GM23248 (cell line): Measurements from ENCODE around the gene DYNC1LI1.

Experiments
- EZH2 ChIP-seq: fragments of 200-600 bp; sonication (generic); IDR thresholded peaks from 2 replicates; pipeline ENCODE4 v1.6.1; 2018; ENCODE audit warnings: antibody characterized with exemption, mild to moderate bottlenecking; ENCODE audit not compliant: insufficient read depth, poor library complexity, severe bottlenecking
- EZH2phosphoT487 ChIP-seq: fragments of 200-600 bp; sonication (generic); IDR thresholded peaks from 2 replicates; pipeline ENCODE4 v1.6.1; 2018; ENCODE audit warnings: antibody characterized with exemption, moderate library complexity, mild to moderate bottlenecking, low read depth; ENCODE audit not compliant: insufficient read depth

GRCh38 chr3:32586356-32586755 lies 15.7 kb upstream of the DYNC1LI1 start:
- TF ChIP-seq EZH2phosphoT487 (no peak), EZH2 (no peak)
